HUDEP-2 (cell line): Measurements from ENCODE around the gene CST6.

Experiments used
- DNase-seq, 76 experiments: peaks; one replicate each; lab custom pipeline; 2025; ENCODE audit not compliant: unreplicated experiment in 76 of 76; lab: John Stamatoyannopoulos, UW

The CST6 gene

GRCh38 chr11:66042996-66043906 lies 31.4 kb downstream of the CST6 start:
- no peak for DNase-seq

GRCh38 chr11:66044757-66045156 lies 32.9 kb downstream of the CST6 start:
- no peak for DNase-seq

- DNase-seq: peak in 61 of 76 experiments; percentile 9 to 73 (median 41)
Measured at GRCh38 chr11:66045177-66045639, 33.4 kb downstream of the CST6 start.

- DNase-seq: no peak
Measured at GRCh38 chr11:66046901-66047300, 35.1 kb downstream of the CST6 start.

- no peak for DNase-seq
Measured at GRCh38 chr11:66047541-66048365, 35.9 kb downstream of the CST6 start.

GRCh38 chr11:66048547-66049323 lies 36.9 kb downstream of the CST6 start, which contains the start of gene GAL3ST3:
Gene GAL3ST3, minus strand, starts transcription at chr11:66049161. Its CDS starts 3,746 bp downstream, at chr11:66045415.
- DNase-seq: no peak

- DNase-seq: no peak
Measured at GRCh38 chr11:66050581-66051231, 38.9 kb downstream of the CST6 start.

- DNase-seq: no peak
Measured at GRCh38 chr11:66051371-66051765, 39.6 kb downstream of the CST6 start.

GRCh38 chr11:66051766-66052663 lies 40.2 kb downstream of the CST6 start, which contains the start of gene SF3B2:
Gene SF3B2, plus strand, starts transcription at chr11:66052364. Its CDS starts 21 bp downstream, at chr11:66052385.
- DNase-seq: peak in 75 of 76 experiments; percentile 40 to 97 (median 94)

- peak in 1 of 76 experiments; percentile 6 for DNase-seq
Measured at GRCh38 chr11:66052664-66052982, 40.8 kb downstream of the CST6 start.

GRCh38 chr11:66055021-66055420 lies 43.2 kb downstream of the CST6 start:
- DNase-seq: no peak

- no peak for DNase-seq
Measured at GRCh38 chr11:66056501-66056900, 44.7 kb downstream of the CST6 start.

GRCh38 chr11:66059966-66060680 lies 48.3 kb downstream of the CST6 start:
- DNase-seq: no peak

- DNase-seq: no peak
Measured at GRCh38 chr11:66061268-66061667, 49.5 kb downstream of the CST6 start.

- DNase-seq: no peak
Measured at GRCh38 chr11:66062408-66062807, 50.6 kb downstream of the CST6 start.
